ENCODE results near the gene PIK3R5. TPM values are rescaled to one million over a fixed set of nuclear protein-coding genes. Genes with fewer than 3 reads are reported as not detected.
A peak's percentile ranks its signal among the peaks of the same experiment; 100 is the strongest.

Gene PIK3R5
- total RNA-seq, 1 donor from 2014 or later, result 34.2 TPM

DNA sequence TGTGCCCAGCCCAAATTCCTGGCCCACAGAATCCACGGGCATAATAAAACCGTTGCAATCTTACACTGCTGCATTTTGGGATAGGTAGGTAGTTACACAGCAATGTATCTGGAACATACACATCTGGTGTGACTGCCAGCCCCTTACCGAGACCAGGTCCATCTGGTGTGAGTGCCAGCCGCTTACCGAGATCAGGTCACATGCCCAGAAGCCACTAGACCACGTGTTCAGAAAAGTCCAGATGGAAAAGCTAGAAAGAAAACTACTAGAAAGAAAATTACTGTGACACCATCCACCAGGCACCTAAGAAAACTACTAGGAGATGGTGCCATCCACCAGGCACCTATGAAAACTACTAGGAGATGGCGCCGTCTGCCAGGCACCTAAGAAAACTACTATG lies 19.4 kb downstream of the PIK3R5 start:
- Mint-ChIP-seq H3K36me3 (ENCODE audit: low read depth) (peaks cover 38% of the 10 kb centered on the region), H3K27ac (no peak overlapping the region), H3K4me1 (peaks cover 62% of the 10 kb centered on the region), H3K9me3 (peaks cover 2% of the 10 kb centered on the region), H3K4me3 (no peak overlapping the region), H3K27me3 (no peaks in the 10 kb centered on the region)
- no peak for DNase-seq
- POLR2A ChIA-PET, result interaction anchor here (1.5 kb wide), 1 partner anchor 20 kb away, joined by 4 read pairs; the partner anchor contains the start of gene PIK3R5
- CTCF ChIA-PET, result no interaction called here
- TF ChIP-seq, protein P1, sequence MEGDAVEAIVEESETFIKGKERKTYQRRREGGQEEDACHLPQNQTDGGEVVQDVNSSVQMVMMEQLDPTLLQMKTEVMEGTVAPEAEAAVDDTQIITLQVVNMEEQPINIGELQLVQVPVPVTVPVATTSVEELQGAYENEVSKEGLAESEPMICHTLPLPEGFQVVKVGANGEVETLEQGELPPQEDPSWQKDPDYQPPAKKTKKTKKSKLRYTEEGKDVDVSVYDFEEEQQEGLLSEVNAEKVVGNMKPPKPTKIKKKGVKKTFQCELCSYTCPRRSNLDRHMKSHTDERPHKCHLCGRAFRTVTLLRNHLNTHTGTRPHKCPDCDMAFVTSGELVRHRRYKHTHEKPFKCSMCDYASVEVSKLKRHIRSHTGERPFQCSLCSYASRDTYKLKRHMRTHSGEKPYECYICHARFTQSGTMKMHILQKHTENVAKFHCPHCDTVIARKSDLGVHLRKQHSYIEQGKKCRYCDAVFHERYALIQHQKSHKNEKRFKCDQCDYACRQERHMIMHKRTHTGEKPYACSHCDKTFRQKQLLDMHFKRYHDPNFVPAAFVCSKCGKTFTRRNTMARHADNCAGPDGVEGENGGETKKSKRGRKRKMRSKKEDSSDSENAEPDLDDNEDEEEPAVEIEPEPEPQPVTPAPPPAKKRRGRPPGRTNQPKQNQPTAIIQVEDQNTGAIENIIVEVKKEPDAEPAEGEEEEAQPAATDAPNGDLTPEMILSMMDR (IDR thresholded peaks at IDR 0.05), result no peak
- intact Hi-C loops (cut with micrococcal nuclease), result no loop called here
- ATAC-seq (ENCODE audit: low read depth), result no peak

DNA sequence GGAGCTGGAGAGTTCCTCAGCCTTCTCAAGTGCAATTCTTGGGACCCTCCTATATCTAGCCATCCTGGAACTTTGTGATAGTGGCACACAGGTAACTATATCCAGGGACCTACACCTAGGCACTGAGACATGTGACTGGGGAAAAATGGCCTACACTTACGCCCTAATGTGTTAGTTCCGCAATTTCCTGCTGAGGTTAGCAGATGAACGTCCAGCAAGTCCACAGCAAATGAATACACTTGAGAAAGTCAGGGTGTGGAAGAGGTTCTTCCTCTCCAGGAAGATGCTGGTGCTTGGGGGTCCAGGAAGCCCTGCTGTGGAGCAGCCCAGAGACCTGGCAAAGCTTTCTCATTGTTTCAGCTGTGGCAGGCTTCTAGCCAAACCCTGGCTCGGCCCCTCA lies 20.8 kb downstream of the PIK3R5 start:
- DNase-seq (no peak), ATAC-seq (ENCODE audit: low read depth) (no peak)
- CTCF ChIA-PET, result no interaction called here
- Mint-ChIP-seq H3K4me3 (no peak overlapping the region), H3K36me3 (ENCODE audit: low read depth) (peaks cover 31% of the 10 kb centered on the region), H3K4me1 (peaks cover 68% of the 10 kb centered on the region), H3K27ac (peak overlapping the region; percentile 7), H3K27me3 (no peaks in the 10 kb centered on the region), H3K9me3 (peaks cover 2% of the 10 kb centered on the region)
- POLR2A ChIA-PET, result interaction anchor here (0.6 to 1.5 kb wide), 2 partner anchors 21 to 35 kb away, joined by 4 read pairs; partner anchors contain the start of gene PIK3R5
- intact Hi-C loops (cut with micrococcal nuclease), result no loop called here
- TF ChIP-seq, protein P1 (IDR thresholded peaks at IDR 0.05), result no peak

DNA sequence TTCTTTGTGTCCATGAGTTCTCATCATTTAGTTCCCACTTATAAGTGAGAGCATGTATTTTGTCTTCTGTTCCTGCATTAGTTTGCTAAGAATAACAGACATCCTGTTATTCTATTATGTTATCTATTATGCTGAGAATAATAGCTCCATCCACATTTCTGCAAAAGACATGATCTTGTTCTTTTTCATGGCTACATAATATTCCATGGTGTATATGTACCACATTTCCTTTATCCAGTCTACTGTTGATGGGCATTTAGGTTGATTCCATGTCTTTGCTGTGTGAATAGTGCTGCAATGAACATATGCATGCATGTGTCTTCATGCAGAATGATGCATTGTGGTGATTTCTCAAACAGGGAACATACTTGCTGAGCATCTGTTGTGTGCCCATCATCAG lies 21.4 kb downstream of the PIK3R5 start:
- peaks cover 34% of the 10 kb centered on the region for H3K36me3 Mint-ChIP-seq (ENCODE audit: low read depth)
- H3K9me3 Mint-ChIP-seq, result peaks cover 2% of the 10 kb centered on the region
- CTCF ChIA-PET, result no interaction called here
- intact Hi-C loops (cut with micrococcal nuclease), result no loop called here
- peak overlapping the region; percentile 27 for H3K27ac Mint-ChIP-seq
- no peak overlapping the region for H3K4me3 Mint-ChIP-seq
- H3K4me1 Mint-ChIP-seq, result peaks cover 69% of the 10 kb centered on the region
- H3K27me3 Mint-ChIP-seq, result no peaks in the 10 kb centered on the region
- POLR2A ChIA-PET, result interaction anchor here (3.3 kb wide), 1 partner anchor 32 kb away, joined by 10 read pairs; no protein-coding TSS in a partner anchor
- ATAC-seq (ENCODE audit: low read depth), result no peak
- TF ChIP-seq, protein P1 (IDR thresholded peaks at IDR 0.05), result no peak
- DNase-seq, result no peak

DNA sequence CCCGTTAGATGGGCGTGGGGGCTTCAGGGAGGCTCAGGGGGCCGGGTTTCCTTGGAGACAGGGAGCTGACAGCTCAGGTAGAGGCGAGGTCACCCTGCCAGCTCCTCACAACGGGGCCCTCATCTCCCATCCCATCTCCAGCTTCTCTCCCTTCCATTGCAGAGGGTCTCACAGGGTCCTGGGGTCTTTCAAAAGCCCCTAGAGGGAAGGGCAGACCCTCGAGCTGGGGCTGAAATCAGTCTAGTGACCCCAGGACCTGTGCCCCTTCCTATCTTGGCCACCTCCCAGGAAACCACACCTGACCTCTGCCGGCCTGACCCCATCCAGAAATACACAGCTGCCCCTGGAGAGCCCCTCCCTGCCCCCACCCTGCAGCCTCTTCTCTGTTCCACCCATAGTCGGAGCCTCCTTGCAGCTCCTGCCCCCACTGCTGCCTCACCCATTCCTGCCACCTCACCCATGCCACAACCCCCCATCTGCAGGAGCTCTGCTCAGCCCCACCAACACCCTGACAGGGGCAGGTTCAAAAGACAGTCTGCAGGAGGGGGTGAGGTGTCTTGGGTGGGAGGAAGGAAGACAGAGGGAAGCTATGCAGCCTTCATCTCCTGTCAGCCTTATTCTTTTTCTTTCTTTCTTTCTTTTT lies 23.4 kb downstream of the PIK3R5 start:
- peaks cover 67% of the 10 kb centered on the region for H3K4me1 Mint-ChIP-seq
- ChIA-PET POLR2A (interaction anchor here (0.6 to 4.7 kb wide), 9 partner anchors 12 to 1198 kb away, joined by 3 to 47 read pairs (median 10); partner anchors contain the start of gene PIK3R5), CTCF (interaction anchor here (0.6 to 1.5 kb wide), 3 partner anchors 47 to 764 kb away, joined by 3 to 4 read pairs (median 4); no protein-coding TSS in a partner anchor)
- H3K36me3 Mint-ChIP-seq (ENCODE audit: low read depth), result peaks cover 44% of the 10 kb centered on the region
- DNase-seq (no peak), ATAC-seq (ENCODE audit: low read depth) (no peak)
- TF ChIP-seq, protein P1 (IDR thresholded peaks at IDR 0.05), result no peak
- H3K4me3 Mint-ChIP-seq, result peak overlapping the region; percentile 15
- intact Hi-C loops (cut with micrococcal nuclease), result loop anchor here (1.0 to 2.0 kb wide), 4 partner anchors 12 to 43 kb away; partner anchors contain the start of gene PIK3R5
- H3K9me3 Mint-ChIP-seq, result peaks cover 4% of the 10 kb centered on the region
- no peaks in the 10 kb centered on the region for H3K27me3 Mint-ChIP-seq
- H3K27ac Mint-ChIP-seq, result peak overlapping the region; percentile 76

DNA sequence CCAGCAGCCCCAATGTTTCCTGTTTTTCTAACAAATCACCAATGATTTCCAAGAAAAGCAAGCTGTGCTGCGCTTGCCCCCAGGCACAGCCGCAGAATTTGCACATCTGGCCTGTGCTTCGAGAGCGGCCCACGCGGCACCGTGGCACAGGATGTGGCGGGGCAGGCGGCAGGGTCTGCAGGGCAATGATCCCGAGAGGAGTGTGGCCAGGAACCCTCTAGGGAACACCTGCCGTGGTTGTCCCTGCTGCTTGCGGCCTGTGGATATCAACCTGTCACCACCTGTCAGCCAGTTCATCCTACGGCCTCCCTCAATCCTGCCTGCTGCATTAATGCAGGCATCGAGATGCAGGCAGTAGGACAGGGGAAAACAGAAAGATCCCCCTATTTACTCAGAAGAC lies 24.0 kb downstream of the PIK3R5 start:
- Mint-ChIP-seq H3K27me3 (no peaks in the 10 kb centered on the region), H3K4me1 (peaks cover 68% of the 10 kb centered on the region), H3K4me3 (peak overlapping the region; percentile 51), H3K36me3 (ENCODE audit: low read depth) (peaks cover 43% of the 10 kb centered on the region), H3K9me3 (peaks cover 4% of the 10 kb centered on the region), H3K27ac (peak overlapping the region; percentile 73)
- ChIA-PET CTCF (interaction anchor here (1.0 to 1.5 kb wide), 2 partner anchors 46 to 57 kb away, joined by 3 to 4 read pairs; no protein-coding TSS in a partner anchor), POLR2A (interaction anchor here (0.6 to 4.7 kb wide), 8 partner anchors 12 to 717 kb away, joined by 3 to 47 read pairs (median 10); partner anchors contain the start of gene PIK3R5)
- TF ChIP-seq, protein P1 (IDR thresholded peaks at IDR 0.05), result no peak
- intact Hi-C loops (cut with micrococcal nuclease), result loop anchor here (1.0 to 2.0 kb wide), 3 partner anchors 24 to 42 kb away; partner anchors contain the start of gene PIK3R5
- ATAC-seq (ENCODE audit: low read depth) (peak; percentile 57), DNase-seq (no peak)
